WI38 (cell line): ENCODE measurements around the gene F2RL2.

Source experiments
- H3K4me3 ChIP-seq: 2 replicates; pipeline ENCODE4 v1.5.1; 2011; ENCODE audit warnings: low read depth, mild to moderate bottlenecking, control low read depth, low read length
- CTCF ChIP-seq: IDR thresholded peaks from 2 replicates; pipeline ENCODE4 v1.5.1; 2012; ENCODE audit warnings: low read depth, mild to moderate bottlenecking, control low read depth, low read length

The F2RL2 gene

GRCh38 chr5:76586531-76586930 lies 36.7 kb downstream of the F2RL2 start:
- no peak for TF ChIP-seq CTCF
- no peak overlapping the region for H3K4me3 ChIP-seq

GRCh38 chr5:76585783-76586217 lies 37.4 kb downstream of the F2RL2 start:
- H3K4me3 ChIP-seq, result no peak overlapping the region
- TF ChIP-seq CTCF, result no peak

GRCh38 chr5:76583163-76584047 lies 39.8 kb downstream of the F2RL2 start:
- no peak overlapping the region for H3K4me3 ChIP-seq
- TF ChIP-seq CTCF, result no peak

- no peak overlapping the region for H3K4me3 ChIP-seq
- TF ChIP-seq CTCF, result no peak
Observed at GRCh38 chr5:76582230-76583162, 40.7 kb downstream of the F2RL2 start.

- no peak for TF ChIP-seq CTCF
- H3K4me3 ChIP-seq, result no peak overlapping the region
Observed at GRCh38 chr5:76580981-76581380, 42.2 kb downstream of the F2RL2 start.

- H3K4me3 ChIP-seq, result no peak overlapping the region
- no peak for TF ChIP-seq CTCF
Observed at GRCh38 chr5:76579166-76579937, 43.9 kb downstream of the F2RL2 start.
